Measurements from ENCODE around the gene SF3B2.
"Not testable (repeated sequence)": the region's sequence is repeated elsewhere in the genome, so short reads cannot be mapped to it uniquely, and the experiment has no call there.

DNA sequence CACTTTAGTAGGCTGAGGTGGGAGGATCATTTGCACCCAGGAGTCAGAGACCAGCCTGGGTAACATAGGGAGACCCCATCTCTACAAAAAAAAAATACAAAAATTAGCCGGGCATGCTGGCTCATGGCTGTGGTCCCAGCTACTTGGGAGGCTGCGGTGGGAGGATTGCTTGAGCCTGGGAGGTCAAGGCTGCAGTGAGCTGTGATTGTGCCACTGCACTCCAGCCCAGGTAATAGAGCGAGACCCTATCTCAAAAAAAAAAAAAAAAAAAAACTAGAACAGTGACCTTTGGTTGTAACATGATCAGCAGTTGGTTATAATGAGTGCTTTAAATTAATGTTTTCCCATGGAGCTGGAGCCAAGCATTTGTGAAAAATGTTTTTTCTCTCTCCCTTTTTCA, 62.8 kb downstream of the SF3B2 start:
- TF ChIP-seq, protein P1, sequence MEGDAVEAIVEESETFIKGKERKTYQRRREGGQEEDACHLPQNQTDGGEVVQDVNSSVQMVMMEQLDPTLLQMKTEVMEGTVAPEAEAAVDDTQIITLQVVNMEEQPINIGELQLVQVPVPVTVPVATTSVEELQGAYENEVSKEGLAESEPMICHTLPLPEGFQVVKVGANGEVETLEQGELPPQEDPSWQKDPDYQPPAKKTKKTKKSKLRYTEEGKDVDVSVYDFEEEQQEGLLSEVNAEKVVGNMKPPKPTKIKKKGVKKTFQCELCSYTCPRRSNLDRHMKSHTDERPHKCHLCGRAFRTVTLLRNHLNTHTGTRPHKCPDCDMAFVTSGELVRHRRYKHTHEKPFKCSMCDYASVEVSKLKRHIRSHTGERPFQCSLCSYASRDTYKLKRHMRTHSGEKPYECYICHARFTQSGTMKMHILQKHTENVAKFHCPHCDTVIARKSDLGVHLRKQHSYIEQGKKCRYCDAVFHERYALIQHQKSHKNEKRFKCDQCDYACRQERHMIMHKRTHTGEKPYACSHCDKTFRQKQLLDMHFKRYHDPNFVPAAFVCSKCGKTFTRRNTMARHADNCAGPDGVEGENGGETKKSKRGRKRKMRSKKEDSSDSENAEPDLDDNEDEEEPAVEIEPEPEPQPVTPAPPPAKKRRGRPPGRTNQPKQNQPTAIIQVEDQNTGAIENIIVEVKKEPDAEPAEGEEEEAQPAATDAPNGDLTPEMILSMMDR (IDR thresholded peaks at IDR 0.05 in 8 of 11, conservative IDR thresholded peaks at IDR 0.05 in 3 of 11) = not testable (repeated sequence)
- TF ChIP-seq POLR2A (IDR thresholded peaks at IDR 0.05) = not testable (repeated sequence)

Data from spleen (tissue), 7 donors.